HCT116 (cell line): ENCODE results near the gene ATP6V0B. TPM values are rescaled to one million over a fixed set of nuclear protein-coding genes. Genes with fewer than 3 reads are reported as not detected.

ENCODE experiments used
- ATAC-seq: fragments of 200-7000 bp; cut with Tn5 transposase; 2 replicates; pipeline ENCODE4 v1.9.1; 2020; ENCODE audit warnings: mild to moderate bottlenecking, moderate library complexity
- BruUV-seq: library from RNA; stranded (reverse); fragments of 400-500 nt; replicated peaks from 2 replicates; lab custom pipeline; 2021; lab: Mats Ljungman, UMichigan
- CTCF ChIA-PET: fragments of 300-600 bp; sonication (Branson Sonifier 250); formaldehyde crosslinking; loops from one replicate; lab custom pipeline; 2021; ENCODE audit warnings: antibody characterized with exemption; lab: Charles Lee
- POLR2A ChIA-PET: fragments of 300-600, 350-600 bp; sonication (Branson Sonifier 250); formaldehyde crosslinking; loops from one replicate; lab custom pipeline; 2021; ENCODE audit warnings: antibody characterized with exemption; lab: Charles Lee
- RAD21 ChIA-PET, 2 experiments: fragments of 300-600 bp; sonication (Branson Sonifier 250); formaldehyde crosslinking; loops; one replicate each; lab custom pipeline; 2023; ENCODE audit warnings: low total read pairs in 2 of 2; ENCODE audit not compliant: uncharacterized antibody in 2 of 2, unreplicated experiment in 2 of 2, low non-redundant PET in 1 of 2; lab: Charles Lee
- DNase-seq: peaks from one replicate; pipeline ENCODE4 v3.0.0-alpha.2; 2010; ENCODE audit warnings: low read depth, low spot score
- H2AFZ ChIP-seq: fragments of 200-600 bp; shearing (Covaris generic), sonication (generic); 2 replicates; pipeline ENCODE4 v1.6.1; 2017; ENCODE audit warnings: low read depth, mixed run types, mixed read lengths, antibody characterized with exemption, low read length; ENCODE audit not compliant: poor library complexity, severe bottlenecking
- H3K27ac ChIP-seq: 2 replicates; pipeline ENCODE4 v1.5.1; 2012; ENCODE audit warnings: low read depth, low read length
- H3K27me3 ChIP-seq: fragments of 200-600 bp; sonication (generic); 2 replicates; pipeline ENCODE4 v1.6.1; 2016; ENCODE audit warnings: mixed run types, low read length, mixed read lengths; ENCODE audit not compliant: insufficient read depth
- H3K36me3 ChIP-seq, 2 experiments: fragments of 200-500 bp in 1 of 2; fragments of 200-600 bp in 1 of 2; sonication (Bioruptor generic) in 1 of 2; sonication (generic) in 1 of 2; 2 replicates each; pipeline versions ENCODE4 v1.5.1 to v1.6.1; 2014 to 2016; ENCODE audit warnings: low read length in 2 of 2, inconsistent platforms in 1 of 2, mixed read lengths in 1 of 2, mixed run types in 1 of 2; ENCODE audit not compliant: insufficient read depth in 2 of 2, control insufficient read depth in 1 of 2
- H3K4me1 ChIP-seq, 2 experiments: fragments of 200-600 bp in 1 of 2; sonication (generic) in 1 of 2; 2 replicates each; pipeline versions ENCODE4 v1.5.1 to v1.6.1; 2012 to 2017; ENCODE audit warnings: low read length in 2 of 2, inconsistent platforms in 1 of 2, mild to moderate bottlenecking in 1 of 2, mixed read lengths in 1 of 2, mixed run types in 1 of 2, moderate library complexity in 1 of 2; ENCODE audit not compliant: insufficient read depth in 2 of 2, control insufficient read depth in 1 of 2
- H3K4me2 ChIP-seq: fragments of 200-600 bp; sonication (generic); 2 replicates; pipeline ENCODE4 v1.6.1; 2017; ENCODE audit warnings: mixed run types, low read length, mixed read lengths
- H3K4me3 ChIP-seq, 2 experiments: fragments of 200-600 bp in 1 of 2; sonication (generic) in 1 of 2; replicated peaks in 1 of 2; 2 replicates each; pipeline ENCODE4 v1.5.1; 2011 to 2016; ENCODE audit warnings: low read length in 2 of 2, control low read depth in 1 of 2, low read depth in 1 of 2, mild to moderate bottlenecking in 1 of 2, mixed read lengths in 1 of 2, mixed run types in 1 of 2
- H3K79me2 ChIP-seq: fragments of 200-600 bp; sonication (generic); 2 replicates; pipeline ENCODE4 v1.6.1; 2017; ENCODE audit warnings: mild to moderate bottlenecking, mixed run types, low read length, moderate library complexity, mixed read lengths; ENCODE audit not compliant: insufficient read depth
- H3K9ac ChIP-seq: fragments of 200-600 bp; sonication (generic); 2 replicates; pipeline ENCODE4 v1.6.1; 2016; ENCODE audit warnings: low read length, mixed read lengths
- H3K9me2 ChIP-seq: fragments of 200-600 bp; sonication (generic), shearing (Covaris generic); 2 replicates; pipeline ENCODE4 v1.6.1; 2017; ENCODE audit warnings: mixed run types, mild to moderate bottlenecking, moderate library complexity; ENCODE audit not compliant: insufficient read depth
- H3K9me3 ChIP-seq, 2 experiments: fragments of 200-500 bp in 1 of 2; fragments of 200-600 bp in 1 of 2; sonication (Bioruptor generic) in 1 of 2; sonication (generic) in 1 of 2; 2 replicates each; pipeline ENCODE4 v1.6.1; 2014 to 2017; ENCODE audit warnings: low read length in 2 of 2, mixed read lengths in 2 of 2, inconsistent platforms in 1 of 2, low read depth in 1 of 2, mild to moderate bottlenecking in 1 of 2, mixed run types in 1 of 2, moderate library complexity in 1 of 2; ENCODE audit not compliant: control insufficient read depth in 1 of 2, insufficient read depth in 1 of 2
- H4K20me1 ChIP-seq: fragments of 200-600 bp; sonication (generic), shearing (Covaris generic); 2 replicates; pipeline ENCODE4 v1.6.1; 2017; ENCODE audit warnings: mixed run types, mild to moderate bottlenecking, moderate library complexity; ENCODE audit not compliant: insufficient read depth
- CTCF ChIP-seq, 3 experiments: fragments of 200-600 bp in 1 of 3; sonication (generic) in 1 of 3; IDR thresholded peaks in 2 of 3; conservative IDR thresholded peaks in 1 of 3; 2 replicates each; pipeline ENCODE4 v1.5.1; 2012 to 2017; ENCODE audit warnings: low read depth in 2 of 3, low read length in 2 of 3, antibody characterized with exemption in 1 of 3, borderline replicate concordance in 1 of 3, control low read depth in 1 of 3, mild to moderate bottlenecking in 1 of 3, mixed read lengths in 1 of 3, mixed run types in 1 of 3, moderate library complexity in 1 of 3; ENCODE audit not compliant: insufficient read depth in 1 of 3
- EGR1 ChIP-seq: IDR thresholded peaks from 2 replicates; pipeline ENCODE4 v1.6.1; 2012; ENCODE audit warnings: low read depth
- ELF1 ChIP-seq: IDR thresholded peaks from 2 replicates; pipeline ENCODE4 v1.6.1; 2012; ENCODE audit warnings: low read depth, borderline replicate concordance
- EZH2phosphoT487 ChIP-seq: fragments of 200-600 bp; IDR thresholded peaks from 2 replicates; pipeline ENCODE4 v1.6.1; 2018; ENCODE audit warnings: antibody characterized with exemption, borderline replicate concordance
- JUND ChIP-seq: IDR thresholded peaks from 2 replicates; pipeline ENCODE4 v1.6.1; 2012
- POLR2A ChIP-seq: IDR thresholded peaks from 2 replicates; pipeline ENCODE4 v1.7.0; 2011; ENCODE audit warnings: borderline replicate concordance; ENCODE audit not compliant: insufficient read depth, insufficient read length; ENCODE audit errors: extremely low read depth
- RAD21 ChIP-seq: IDR thresholded peaks from 2 replicates; pipeline ENCODE4 v1.6.1; 2012; ENCODE audit warnings: low read depth, mild to moderate bottlenecking
- SP1 ChIP-seq: IDR thresholded peaks from 2 replicates; pipeline ENCODE4 v1.6.1; 2012; ENCODE audit warnings: low read depth
- SRF ChIP-seq: IDR thresholded peaks from 2 replicates; pipeline ENCODE4 v1.6.1; 2012; ENCODE audit warnings: low read depth
- TCF7L2 ChIP-seq: IDR thresholded peaks from 2 replicates; pipeline ENCODE4 v1.7.0; 2011; ENCODE audit warnings: borderline replicate concordance, inconsistent platforms; ENCODE audit not compliant: insufficient read depth, insufficient read length; ENCODE audit errors: extremely low read depth
- ZNF274 ChIP-seq: fragments of 200-500 bp; sonication (Bioruptor generic); IDR thresholded peaks from 2 replicates; pipeline ENCODE4 v1.6.1; 2014; ENCODE audit warnings: mild to moderate bottlenecking, low read depth, low read length, inconsistent platforms
- intact Hi-C: fragments of 100-400 bp; cut with micrococcal nuclease; formaldehyde crosslinking; loops from 2 replicates; pipeline ENCODE4 v1.10.0; 2022
- total RNA-seq: library from RNA; stranded (reverse); gene quantifications from one replicate; pipeline ENCODE4 v1.2.1, GENCODE V29; 2021; ENCODE audit not compliant: unreplicated experiment

ATP6V0B gene
- total RNA-seq, 1 experiment from 2014 or later, result 122 TPM

- Histone ChIP-seq H4K20me1 (no peaks in the 10 kb centered on the region), H3K36me3 (peaks cover 0 to 4% of the 10 kb centered on the region in 2 experiments; a peak in 2 of 4 replicates), H3K27ac (no peak overlapping the region), H3K9ac (no peak overlapping the region), H3K9me3 (no peaks in the 10 kb centered on the region), H3K9me2 (no peaks in the 10 kb centered on the region), H2AFZ (no peak overlapping the region), H3K4me1 (no peaks in the 10 kb centered on the region), H3K79me2 (no peaks in the 10 kb centered on the region), H3K4me2 (no peak overlapping the region), H3K4me3 (no peak overlapping the region), H3K27me3 (no peaks in the 10 kb centered on the region)
- DNase-seq (no peak), ATAC-seq (no peak)
- RAD21 ChIA-PET, result no interaction called here
- intact Hi-C loops, result no loop called here
- BruUV-seq, result no TSS peak
- CTCF ChIA-PET, result no interaction called here
- TF ChIP-seq TCF7L2, result no peak
- no peak for TF ChIP-seq EZH2phosphoT487
- no peak for TF ChIP-seq ZNF274
- no peak for TF ChIP-seq SP1
- no peak for TF ChIP-seq POLR2A
- TF ChIP-seq CTCF (IDR thresholded peaks at IDR 0.05 in 2 of 3, conservative IDR thresholded peaks at IDR 0.05 in 1 of 3; ENCODE audit: borderline replicate concordance in 1 of 3, insufficient read depth in 1 of 3, low read depth in 2 of 3, low read length in 2 of 3), result no peak
- no peak for TF ChIP-seq ELF1
- TF ChIP-seq RAD21, result no peak
- TF ChIP-seq SRF, result no peak
- TF ChIP-seq EGR1, result no peak
- TF ChIP-seq JUND, result no peak
- POLR2A ChIA-PET, result no interaction called here
These were observed 14.0 kb upstream of the ATP6V0B start for GRCh38 chr1:43960798-43961197.
